ENCODE results near the gene CFAP251.
A peak's percentile ranks its signal among the peaks of the same experiment; 100 is the strongest.

Gene CFAP251

GRCh38 chr12:121949648-121950397 is 31.4 kb downstream of the CFAP251 start:
- DNase-seq = no peak

DNA sequence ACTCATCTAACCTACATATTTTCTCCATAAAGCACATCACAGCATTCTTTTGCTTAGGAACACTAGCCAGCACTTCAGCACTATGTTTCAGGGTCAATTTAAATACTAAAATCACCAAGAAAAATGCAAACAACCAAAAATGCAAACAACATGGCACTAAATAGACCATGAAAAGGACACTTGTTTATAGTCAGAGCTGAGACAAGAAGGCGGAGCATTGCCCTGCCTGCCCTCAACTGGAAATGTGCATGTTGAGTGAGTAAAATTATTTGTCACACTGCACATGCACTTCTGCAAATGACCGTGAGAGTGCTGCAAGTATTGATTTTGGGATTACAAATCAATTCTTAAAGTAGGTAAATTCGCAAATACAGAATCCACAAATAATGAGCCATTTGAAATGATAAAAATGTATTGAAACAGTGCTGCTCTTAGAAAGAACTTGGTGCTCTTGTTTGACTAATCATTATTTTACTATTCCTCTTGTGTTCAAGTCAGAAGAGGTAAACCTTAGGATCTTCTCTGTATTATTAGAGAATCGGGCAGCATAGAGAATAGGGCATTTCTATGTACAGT is 34.8 kb downstream of the CFAP251 start:
- DNase-seq = no peak

- DNase-seq = no peak
Measured at GRCh38 chr12:121953695-121954094, 35.3 kb downstream of the CFAP251 start.

GRCh38 chr12:121955258-121956237 is 37.2 kb downstream of the CFAP251 start:
- DNase-seq = no peak

DNA sequence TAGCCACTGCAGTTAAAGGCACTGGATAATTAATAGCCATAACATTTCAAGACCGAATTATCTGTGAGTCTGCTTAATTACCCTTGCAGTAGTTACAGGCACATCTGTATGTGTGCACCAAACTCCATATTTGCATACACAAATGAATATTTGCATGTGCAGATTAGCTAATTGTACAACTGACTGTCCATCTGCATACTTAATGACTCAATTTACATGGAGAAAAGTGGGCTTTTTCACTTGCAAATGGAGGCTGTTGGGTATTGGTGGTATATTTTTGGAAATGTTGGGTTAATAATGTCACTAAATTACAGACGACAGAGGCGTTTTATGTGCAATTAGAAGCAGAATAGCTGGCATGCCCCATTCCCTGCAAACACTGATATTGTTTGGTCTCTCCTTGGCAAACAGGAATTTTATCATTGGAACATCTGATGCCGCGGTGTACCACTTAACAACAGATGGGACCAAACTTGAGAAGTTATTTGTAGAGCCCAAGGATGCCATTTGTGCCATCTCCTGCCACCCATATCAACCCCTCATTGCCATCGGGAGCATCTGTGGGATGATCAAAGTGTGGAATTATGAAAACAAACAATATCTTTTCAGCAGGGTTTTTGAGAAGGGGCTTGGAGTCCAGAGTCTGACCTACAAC is 39.6 kb downstream of the CFAP251 start:
- DNase-seq = no peak

DNA sequence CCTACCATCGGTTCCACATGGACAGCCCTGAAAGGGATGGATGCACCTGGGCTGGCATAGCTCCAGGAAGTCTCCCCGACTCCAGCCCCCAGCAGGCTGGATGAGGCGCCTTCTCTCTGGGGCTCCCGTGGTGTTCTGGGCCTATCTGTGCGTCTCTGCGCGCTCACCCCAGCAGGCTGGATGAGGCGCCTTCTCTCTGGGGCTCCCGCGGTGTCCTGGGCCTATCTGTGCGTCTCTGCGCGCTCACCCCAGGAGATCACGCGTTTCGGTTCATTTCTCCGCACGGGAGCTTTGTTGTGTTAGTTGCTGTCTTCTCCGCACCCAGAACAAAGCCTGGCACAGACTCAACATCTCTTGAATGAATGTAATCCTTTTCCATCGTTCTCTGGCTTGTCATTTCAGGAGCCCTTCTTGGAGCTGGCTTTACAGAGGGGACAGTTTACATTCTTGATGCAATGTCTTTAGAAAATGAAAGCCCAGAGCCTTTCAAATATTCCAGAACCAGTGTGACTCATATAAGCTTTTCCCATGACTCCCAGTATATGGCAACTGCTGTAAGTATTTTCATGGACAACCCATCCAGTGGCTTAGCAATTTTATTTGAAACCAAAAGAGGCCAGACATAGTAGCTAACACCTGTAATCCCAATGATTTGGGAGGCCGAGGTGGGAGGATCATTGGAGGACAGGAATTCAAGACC is 40.3 kb downstream of the CFAP251 start:
- DNase-seq = no peak

GRCh38 chr12:121960541-121960940 is 42.1 kb downstream of the CFAP251 start:
- DNase-seq = no peak

GRCh38 chr12:121961195-121961879 is 42.9 kb downstream of the CFAP251 start:
- no peak for DNase-seq

- DNase-seq = no peak
Measured at GRCh38 chr12:121963341-121964018, 45.1 kb downstream of the CFAP251 start.

DNA sequence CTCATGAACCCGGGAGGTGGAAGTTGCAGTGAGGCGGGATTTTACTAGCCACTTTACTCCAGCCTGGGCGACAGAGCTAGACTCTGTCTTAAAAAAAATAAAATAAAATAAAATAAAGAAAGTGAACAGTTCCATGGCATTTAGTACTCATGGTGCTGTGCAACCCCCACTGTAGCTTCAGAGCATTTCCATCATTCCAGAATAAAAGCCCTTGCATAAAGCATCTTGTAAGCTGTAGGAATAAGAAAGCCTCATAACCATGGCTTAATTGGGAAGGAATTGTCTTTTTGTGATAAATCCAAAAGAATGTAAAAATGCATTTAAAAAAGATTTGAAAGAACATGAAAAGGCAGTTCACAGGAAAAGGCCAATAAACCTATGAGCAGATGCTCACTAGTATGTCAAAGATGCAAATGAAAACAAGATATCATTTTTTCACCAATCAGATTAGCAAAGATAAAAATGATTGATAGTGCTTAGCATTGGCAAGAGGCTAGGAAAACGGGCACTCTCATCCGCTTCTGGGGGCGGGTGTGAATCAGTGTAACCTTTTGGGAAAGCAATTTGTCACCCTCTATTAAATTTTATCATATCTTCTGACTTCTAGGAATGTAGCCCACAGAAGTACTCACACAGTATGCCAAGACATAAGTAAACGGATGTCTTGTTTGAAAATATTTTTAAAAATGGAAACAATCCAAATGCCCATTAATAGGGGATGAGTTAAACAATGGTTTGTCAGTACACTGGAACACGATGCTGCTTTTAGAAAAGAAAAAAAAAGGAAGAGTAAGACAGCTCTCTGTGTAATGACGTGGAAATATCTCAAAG is 46.6 kb downstream of the CFAP251 start:
- no peak for DNase-seq

DNA sequence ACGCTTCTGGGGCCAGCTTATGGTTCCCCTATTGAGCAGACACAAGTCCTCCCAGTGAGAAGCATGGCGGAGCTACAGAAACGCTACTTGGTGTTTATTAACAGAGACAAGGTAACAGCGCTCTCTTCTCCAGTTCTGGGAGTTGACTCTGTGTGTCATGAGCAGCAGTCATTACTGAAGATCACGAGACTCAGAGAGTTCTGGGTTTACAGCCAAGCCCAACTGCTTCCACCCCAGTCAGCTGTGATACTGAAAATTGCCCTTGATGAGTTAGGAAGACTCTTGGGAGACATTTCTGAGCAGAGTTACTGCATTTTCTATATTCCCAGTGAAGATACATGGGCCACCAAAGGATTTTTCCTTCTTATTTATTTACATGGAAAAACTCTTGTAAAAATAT is 48.6 kb downstream of the CFAP251 start:
- no peak for DNase-seq

GRCh38 chr12:121968876-121969275 is 50.5 kb downstream of the CFAP251 start:
- no peak for DNase-seq

GRCh38 chr12:121969726-121970125 is 51.3 kb downstream of the CFAP251 start:
- DNase-seq = no peak

- DNase-seq = no peak
Measured at GRCh38 chr12:121970581-121971300, 52.3 kb downstream of the CFAP251 start.

- DNase-seq = no peak
Measured at GRCh38 chr12:121974026-121974985, 55.9 kb downstream of the CFAP251 start.

DNA sequence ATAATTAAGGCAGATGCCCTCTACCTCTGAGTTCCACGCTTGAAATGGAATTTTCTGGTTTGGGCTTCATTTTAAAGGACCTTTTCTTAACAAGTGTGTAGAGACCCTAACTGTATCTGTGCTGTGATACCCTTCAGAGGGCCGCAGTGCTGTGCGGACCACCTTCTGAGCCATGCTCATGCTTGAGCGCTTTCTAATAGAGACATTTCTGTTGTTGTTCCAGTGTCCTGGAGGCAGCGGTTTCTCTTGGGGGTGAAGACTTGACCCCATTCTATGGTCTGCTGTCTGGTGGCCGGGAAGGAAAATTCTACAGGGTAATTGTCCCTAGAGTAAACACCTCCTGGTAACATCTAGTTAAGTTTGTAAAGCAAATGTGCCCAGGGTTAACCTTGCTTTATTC is 56.6 kb downstream of the CFAP251 start:
- DNase-seq = no peak

DNA sequence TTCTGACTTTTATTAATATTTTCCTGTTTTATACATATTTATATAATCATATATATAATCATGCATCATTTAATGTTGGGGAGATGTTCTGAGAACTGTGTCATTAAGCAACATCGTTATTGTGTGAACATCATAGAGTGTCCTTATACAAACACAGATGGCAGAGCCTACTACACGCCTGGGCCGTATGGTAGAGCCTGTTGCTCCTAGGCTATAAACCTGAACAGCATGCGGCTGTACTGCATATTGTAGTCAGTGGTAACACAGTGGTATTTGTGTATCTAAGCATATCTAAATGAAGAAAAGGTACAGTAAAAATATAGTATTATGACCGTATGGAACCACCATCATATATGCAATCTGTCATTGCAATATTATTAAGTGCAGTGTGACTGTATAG is 58.6 kb downstream of the CFAP251 start:
- no peak for DNase-seq

- DNase-seq = peak; percentile 27
Measured at GRCh38 chr12:121980191-121980891, 61.9 kb downstream of the CFAP251 start.

Data from activated CD4-positive, alpha-beta T cell treated with anti-CD3 and anti-CD28 coated beads, Interleukin-2, Interleukin-6, amounts not matched to agents 100 ng/mL and 50 ng/mL, durations not matched to agents 16 hours and 8 hours (primary cell).